ENCODE results near the gene FGB. TPM values are rescaled to one million over a fixed set of nuclear protein-coding genes. Genes with fewer than 3 reads are reported as not detected.

Gene FGB
- total RNA-seq, 1 experiment from 2014 or later: 2.0 TPM

DNA sequence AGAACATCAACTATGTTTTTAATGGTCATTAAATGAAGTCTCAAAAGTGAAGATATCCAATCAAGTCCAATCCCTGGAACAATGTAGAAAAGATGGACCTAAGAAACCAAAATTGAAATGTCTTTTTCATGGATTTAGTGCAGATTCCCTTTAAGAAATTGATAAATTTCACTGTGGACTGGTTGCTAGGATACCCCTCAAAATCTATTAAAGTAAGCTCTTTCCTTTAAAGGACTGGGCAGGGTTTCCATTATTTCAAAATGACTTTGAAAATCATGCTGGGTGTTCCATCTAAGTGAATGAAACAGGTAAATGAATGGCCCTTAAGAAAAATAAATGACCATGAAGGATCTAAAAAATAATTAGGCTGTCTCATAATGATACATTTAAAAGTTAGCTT, 41.2 kb upstream of the FGB start:
- H3K27me3 ChIP-seq (ENCODE audit: control insufficient read depth, insufficient read depth, low read length): no peaks in the 10 kb centered on the region; the same call in 1 of the 2 replicates
- CTCF ChIA-PET: no interaction called here
- no peaks in the 10 kb centered on the region for H3K36me3 ChIP-seq (ENCODE audit: control insufficient read depth, insufficient read depth, low read length)
- in situ Hi-C loops (cut with HindIII; ENCODE audit: low pct_unique_long_range_greater_than_20kb, low sequenced_read_pairs) (no loop called here), intact Hi-C loops (cut with micrococcal nuclease; ENCODE audit: unreplicated experiment) (no loop called here)
- DNase-seq (ENCODE audit: low read depth, low spot score) (no peak), ATAC-seq (no peak)
- no TSS peak for BruUV-seq (replicated peaks)
- TF ChIP-seq SIN3A (IDR thresholded peaks at IDR 0.05; ENCODE audit: borderline replicate concordance, insufficient read depth, low read depth, low read length) (no peak), POLR2AphosphoS5 (IDR thresholded peaks at IDR 0.05; ENCODE audit: low read depth, low read length) (no peak), REST (IDR thresholded peaks at IDR 0.05; ENCODE audit: insufficient read depth in 1 of 2, low read depth in 2 of 2, low read length in 1 of 2) (no peak), TCF7L2 (IDR thresholded peaks at IDR 0.05; ENCODE audit: low read depth, low read length) (no peak)
- TF ChIP-seq, protein P1, sequence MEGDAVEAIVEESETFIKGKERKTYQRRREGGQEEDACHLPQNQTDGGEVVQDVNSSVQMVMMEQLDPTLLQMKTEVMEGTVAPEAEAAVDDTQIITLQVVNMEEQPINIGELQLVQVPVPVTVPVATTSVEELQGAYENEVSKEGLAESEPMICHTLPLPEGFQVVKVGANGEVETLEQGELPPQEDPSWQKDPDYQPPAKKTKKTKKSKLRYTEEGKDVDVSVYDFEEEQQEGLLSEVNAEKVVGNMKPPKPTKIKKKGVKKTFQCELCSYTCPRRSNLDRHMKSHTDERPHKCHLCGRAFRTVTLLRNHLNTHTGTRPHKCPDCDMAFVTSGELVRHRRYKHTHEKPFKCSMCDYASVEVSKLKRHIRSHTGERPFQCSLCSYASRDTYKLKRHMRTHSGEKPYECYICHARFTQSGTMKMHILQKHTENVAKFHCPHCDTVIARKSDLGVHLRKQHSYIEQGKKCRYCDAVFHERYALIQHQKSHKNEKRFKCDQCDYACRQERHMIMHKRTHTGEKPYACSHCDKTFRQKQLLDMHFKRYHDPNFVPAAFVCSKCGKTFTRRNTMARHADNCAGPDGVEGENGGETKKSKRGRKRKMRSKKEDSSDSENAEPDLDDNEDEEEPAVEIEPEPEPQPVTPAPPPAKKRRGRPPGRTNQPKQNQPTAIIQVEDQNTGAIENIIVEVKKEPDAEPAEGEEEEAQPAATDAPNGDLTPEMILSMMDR (IDR thresholded peaks at IDR 0.05): no peak
- H3K4me1 ChIP-seq (ENCODE audit: control insufficient read depth, insufficient read depth, low read length): no peaks in the 10 kb centered on the region
- no peak overlapping the region for H3K4me3 ChIP-seq (ENCODE audit: low read depth in 2 of 2, low read length in 2 of 2)
- POLR2A ChIA-PET: no interaction called here
- H3K27ac ChIP-seq (ENCODE audit: low read length): no peak overlapping the region
- H3K9me3 ChIP-seq (ENCODE audit: control insufficient read depth, insufficient read depth, low read depth, low read length): no peaks in the 10 kb centered on the region

GRCh38 chr4:154526151-154526550, 36.7 kb upstream of the FGB start:
- CTCF ChIA-PET: no interaction called here
- no TSS peak for BruUV-seq (replicated peaks)
- intact Hi-C loops (cut with micrococcal nuclease; ENCODE audit: unreplicated experiment): no loop called here

More at GRCh38 chr4:154526151-154526550, 36.7 kb upstream of the FGB start:
- TF ChIP-seq, protein P1 (IDR thresholded peaks at IDR 0.05): no peak
- TF ChIP-seq POLR2AphosphoS5 (IDR thresholded peaks at IDR 0.05; ENCODE audit: low read depth, low read length) (no peak), REST (IDR thresholded peaks at IDR 0.05; ENCODE audit: insufficient read depth in 1 of 2, low read depth in 2 of 2, low read length in 1 of 2) (no peak), SIN3A (IDR thresholded peaks at IDR 0.05; ENCODE audit: borderline replicate concordance, insufficient read depth, low read depth, low read length) (no peak), TCF7L2 (IDR thresholded peaks at IDR 0.05; ENCODE audit: low read depth, low read length) (no peak)
- no peak for ATAC-seq
- DNase-seq (ENCODE audit: low read depth, low spot score): no peak
- in situ Hi-C loops (cut with HindIII; ENCODE audit: low pct_unique_long_range_greater_than_20kb, low sequenced_read_pairs): no loop called here
- Histone ChIP-seq H3K36me3 (ENCODE audit: control insufficient read depth, insufficient read depth, low read length) (no peaks in the 10 kb centered on the region), H3K27me3 (ENCODE audit: control insufficient read depth, insufficient read depth, low read length) (no peaks in the 10 kb centered on the region), H3K27ac (ENCODE audit: low read length) (no peak overlapping the region), H3K4me1 (ENCODE audit: control insufficient read depth, insufficient read depth, low read length) (no peaks in the 10 kb centered on the region), H3K4me3 (ENCODE audit: low read depth in 2 of 2, low read length in 2 of 2) (no peak overlapping the region), H3K9me3 (ENCODE audit: control insufficient read depth, insufficient read depth, low read depth, low read length) (no peaks in the 10 kb centered on the region)
- POLR2A ChIA-PET: no interaction called here
